Regular cardiac myocyte (primary cell): Measurements from ENCODE around the gene MGST1. TPM values are rescaled to one million over a fixed set of nuclear protein-coding genes. Genes with fewer than 3 reads are reported as not detected.

Experiments used
- total RNA-seq: library from RNA; depleted of rRNA; stranded (reverse); fragments of >200 nt; gene quantifications from 2 replicates; pipeline ENCODE4 v1.2.3, GENCODE V29; 2014

The MGST1 gene
- 54.4 and 104 TPM in 2 replicates for total RNA-seq

GRCh38 chr12:16347391-16348298, at the start of gene MGST1:
MGST1 (plus strand) TSS chr12:16347645; CDS start chr12:16354253, 6,608 bp downstream.

Other genes starting within 250 kb of the MGST1 start
- gene SLC15A5, start 70.0 kb upstream of the MGST1 start, total RNA-seq: not detected in 2 replicates